NCI-H526 treated with DMSO at 0.1 percent for 48 hours (cell line): ENCODE measurements around the gene MCM8.
A peak's percentile ranks its signal among the peaks of the same experiment; 100 is the strongest.

Source experiments
- DNase-seq: peaks from one replicate; lab custom pipeline; 2025; lab: John Stamatoyannopoulos, UW

Gene MCM8

DNA sequence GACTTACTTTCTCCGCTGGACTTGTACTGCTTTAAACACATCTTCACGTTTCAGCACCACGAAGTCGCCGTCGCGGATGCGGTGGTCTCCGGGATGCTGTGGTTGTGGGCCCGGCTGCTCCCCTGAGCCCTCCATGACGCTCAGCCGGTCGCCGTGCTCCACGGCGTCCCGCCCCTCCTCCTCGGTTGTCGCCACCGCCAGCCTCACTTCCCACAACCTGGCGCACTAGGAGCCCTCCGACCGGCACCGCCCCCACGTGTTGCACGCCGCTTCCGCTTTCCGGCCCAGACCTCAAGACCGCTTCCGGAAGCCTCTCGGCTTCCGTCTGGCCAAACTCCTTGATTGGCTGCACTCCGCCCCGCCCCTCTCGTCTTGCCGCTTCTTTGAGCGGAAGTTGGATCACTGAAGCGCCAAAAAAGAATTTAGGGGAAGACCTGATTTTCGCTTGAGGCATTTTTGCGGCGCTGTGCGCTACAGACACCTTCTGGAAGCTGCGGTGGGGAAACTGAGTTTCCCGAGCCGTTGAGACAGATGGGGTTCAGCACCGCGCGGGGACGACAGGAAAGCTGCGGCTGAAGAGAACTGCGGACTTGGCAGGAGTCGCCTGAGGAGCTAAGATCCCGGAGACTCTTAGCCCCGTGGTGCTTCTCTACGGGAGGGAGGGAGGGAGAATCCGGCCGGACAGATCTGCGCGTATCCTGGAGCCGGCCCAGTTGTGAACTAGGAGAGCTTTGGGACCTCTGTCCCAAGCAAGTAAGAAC, at the start of gene MCM8, which contains the start of gene TRMT6:
MCM8 (plus strand) TSS at position 382 of the 761 bp plus-strand sequence. CDS start 1,364 bp downstream, outside the sequence.
TRMT6 (minus strand) TSS at position 263 of the 761 bp plus-strand sequence; CDS start at position 135, 128 bp downstream.
- DNase-seq: peak; percentile 98

DNA sequence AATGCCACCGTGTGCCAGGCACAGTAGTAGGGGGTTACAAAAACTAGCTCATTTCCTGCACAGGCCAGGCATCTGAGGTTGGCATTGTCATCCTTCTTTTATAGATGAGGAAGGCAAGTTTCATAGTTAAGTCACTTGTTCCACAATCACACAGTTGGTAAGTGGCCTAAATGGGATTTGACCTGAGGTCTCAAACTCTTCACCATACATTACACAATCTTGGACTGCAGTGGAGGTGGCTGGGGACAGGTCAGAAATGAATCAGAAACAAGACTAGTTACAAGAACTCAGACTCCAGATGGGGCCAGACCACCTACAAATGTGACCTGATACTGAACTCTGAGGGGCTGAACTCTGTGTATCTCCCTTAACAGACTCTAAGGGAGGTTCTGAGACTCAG, 49.5 kb upstream of the MCM8 start:
- no peak for DNase-seq

DNA sequence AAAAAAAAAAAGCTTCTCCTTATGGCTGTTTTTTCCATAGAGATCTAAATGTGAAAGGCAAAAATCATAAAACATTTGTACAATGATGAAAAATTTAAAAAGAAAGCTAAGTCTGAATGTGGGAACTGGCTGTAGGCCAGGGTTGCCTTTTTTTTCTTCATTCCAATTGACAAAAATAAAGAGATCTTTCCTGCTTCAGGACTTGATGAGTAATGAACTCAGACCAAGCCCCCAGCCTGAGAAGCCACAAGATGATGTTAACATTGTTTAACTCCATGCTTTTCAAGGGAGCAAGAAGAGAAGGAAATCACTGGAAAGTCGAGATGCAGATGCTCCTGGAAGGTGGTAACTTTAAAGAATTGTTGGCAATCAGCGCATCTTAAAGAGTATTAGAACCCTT, 41.5 kb upstream of the MCM8 start:
- DNase-seq: no peak

GRCh38 chr20:5910186-5910585, 40.3 kb upstream of the MCM8 start:
- DNase-seq: peak; percentile 26

DNA sequence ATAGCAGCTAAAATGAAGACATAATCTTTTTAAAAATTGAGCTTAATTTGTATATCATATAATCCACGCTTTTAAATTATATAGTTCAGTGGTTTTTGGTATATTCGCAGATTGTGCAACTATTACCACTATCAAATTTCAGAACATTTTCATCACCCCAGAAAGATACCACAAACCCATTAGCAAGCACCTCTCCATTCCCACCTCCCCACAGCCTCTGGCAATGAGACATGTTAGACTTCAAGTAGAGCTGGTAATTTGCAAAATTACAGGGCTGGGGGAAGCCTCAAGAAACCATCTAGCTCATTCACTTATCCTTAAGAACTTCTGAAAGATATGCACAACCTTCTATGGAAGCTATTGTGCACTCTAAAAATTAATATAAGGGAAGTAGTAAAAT, 37.3 kb upstream of the MCM8 start:
- no peak for DNase-seq

- no peak for DNase-seq
Observed at GRCh38 chr20:5914859-5915258, 35.6 kb upstream of the MCM8 start.

- no peak for DNase-seq
Observed at GRCh38 chr20:5918856-5919625, 31.4 kb upstream of the MCM8 start.

DNA sequence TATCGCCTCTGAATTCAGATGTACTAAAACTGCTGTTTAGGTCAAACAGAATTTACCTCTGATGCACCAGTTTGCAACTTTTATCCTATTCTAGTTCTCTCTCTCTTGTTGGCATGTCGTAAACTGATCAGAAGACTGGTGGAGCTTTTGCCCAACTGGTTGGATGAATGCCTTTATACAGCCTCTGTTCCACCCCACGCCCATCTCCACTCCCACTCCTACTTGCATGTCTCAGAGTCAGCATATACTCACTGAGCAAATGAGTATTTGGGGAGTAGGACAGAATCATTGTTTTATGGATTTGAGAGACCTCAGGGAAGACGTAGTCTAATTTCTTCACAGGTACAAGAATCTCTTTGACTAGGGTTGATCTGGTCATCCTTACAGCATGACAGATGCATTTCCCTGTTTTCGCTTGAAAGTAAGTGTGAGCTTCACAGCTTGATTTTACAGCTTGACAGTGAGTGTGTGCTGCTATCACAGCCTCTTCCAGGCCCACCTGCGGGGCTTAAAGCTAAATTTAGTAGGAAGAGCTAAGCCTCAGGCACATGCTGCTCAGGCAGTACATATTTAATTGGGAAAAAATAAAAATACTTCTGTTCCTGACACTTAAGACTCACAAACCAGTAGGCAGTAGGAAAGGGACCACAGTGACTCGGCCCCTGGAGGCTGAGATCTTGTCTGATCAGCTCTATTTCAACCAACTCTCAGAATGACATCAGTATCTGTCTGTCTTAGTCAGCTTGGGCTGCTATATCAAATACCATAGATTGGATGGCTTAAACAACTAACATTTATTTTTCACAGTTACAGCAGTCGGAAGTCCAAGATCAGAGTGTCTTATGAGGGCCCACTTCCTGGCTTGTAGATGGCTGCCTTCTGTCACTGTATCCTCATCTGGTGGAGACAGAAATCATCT, 30.6 kb upstream of the MCM8 start:
- DNase-seq: no peak

- DNase-seq: no peak
Observed at GRCh38 chr20:5920581-5920980, 29.9 kb upstream of the MCM8 start.

DNA sequence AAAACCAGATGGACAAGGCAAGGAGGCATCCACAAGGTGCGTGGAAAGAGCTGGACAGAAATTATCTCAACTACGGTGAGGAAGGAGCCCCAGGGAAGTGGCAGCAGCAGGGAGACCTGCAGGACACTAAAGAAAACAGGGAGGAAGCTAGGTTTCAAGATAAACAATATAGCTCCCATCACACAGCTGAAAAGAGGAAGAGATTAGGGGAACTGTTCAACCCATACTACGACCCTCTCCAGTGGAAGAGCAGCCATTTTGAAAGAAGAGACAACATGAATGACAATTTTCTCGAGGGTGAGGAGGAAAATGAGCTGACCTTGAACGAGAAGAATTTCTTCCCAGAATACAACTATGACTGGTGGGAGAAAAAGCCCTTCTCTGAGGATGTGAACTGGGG, 27.0 kb upstream of the MCM8 start:
- no peak for DNase-seq

DNA sequence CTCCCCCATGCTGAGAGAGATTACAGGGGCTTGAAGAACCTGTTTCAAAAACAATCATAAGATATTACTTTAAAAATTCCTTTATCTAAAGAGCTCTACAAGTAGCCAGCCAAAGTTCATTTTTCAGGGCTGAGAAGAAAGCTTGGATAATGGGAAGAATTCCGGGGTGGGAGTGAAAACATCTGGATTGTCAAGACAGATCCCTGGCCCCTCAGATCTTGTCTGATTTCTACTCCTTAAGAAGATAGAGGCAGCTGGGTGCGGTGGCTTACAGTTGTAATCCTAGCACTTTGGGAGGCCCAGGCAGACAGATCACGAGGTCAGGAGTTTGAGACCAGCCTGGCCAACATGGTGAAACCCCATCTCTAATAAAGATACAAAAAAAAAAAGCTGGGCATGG, 24.9 kb upstream of the MCM8 start:
- DNase-seq: no peak

GRCh38 chr20:5927749-5928462, 22.5 kb upstream of the MCM8 start:
- peak; percentile 7 for DNase-seq

- DNase-seq: no peak
Observed at GRCh38 chr20:5928836-5929715, 21.4 kb upstream of the MCM8 start.

GRCh38 chr20:5931411-5931810, 19.0 kb upstream of the MCM8 start:
- no peak for DNase-seq

DNA sequence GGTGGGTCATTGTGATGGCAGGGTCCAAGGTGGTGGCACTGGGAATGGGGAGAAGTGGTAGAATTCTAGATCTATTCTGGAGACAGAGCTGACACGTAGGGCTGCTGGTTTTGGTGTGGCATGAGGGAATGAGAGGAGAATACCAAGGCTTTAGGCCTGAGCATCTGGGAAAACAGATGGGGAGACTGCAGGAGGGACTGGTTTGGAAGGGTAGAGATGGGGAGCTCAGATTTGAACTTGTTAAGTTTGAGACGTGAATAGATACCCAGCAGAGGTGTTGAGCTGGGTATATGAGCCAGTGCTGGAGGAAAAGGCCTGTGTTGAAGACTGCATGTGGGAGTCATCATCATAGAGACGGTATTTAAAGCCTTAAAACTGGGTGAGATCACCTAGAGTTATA, 17.7 kb upstream of the MCM8 start:
- DNase-seq: no peak

- peak; percentile 8 for DNase-seq
Observed at GRCh38 chr20:5933802-5934436, 16.5 kb upstream of the MCM8 start.

DNA sequence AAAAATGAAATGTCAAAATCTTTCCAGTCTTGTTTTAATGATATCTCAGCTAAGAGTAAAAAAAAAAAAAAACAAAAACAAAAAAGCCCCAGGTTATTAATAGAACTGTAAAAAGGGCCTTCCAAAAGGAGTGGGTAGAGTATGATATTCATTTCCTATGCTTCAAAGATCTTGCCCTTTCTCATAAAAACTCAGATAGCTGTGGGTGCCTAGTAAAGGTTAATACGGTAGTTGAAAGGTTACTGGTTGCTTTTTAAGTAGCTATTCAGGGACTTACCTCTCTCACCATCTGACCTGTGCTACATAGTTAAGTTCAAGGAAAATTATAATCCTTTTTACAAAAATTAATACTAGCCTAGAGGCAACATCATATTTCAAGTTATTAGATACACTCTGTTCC, 15.1 kb upstream of the MCM8 start:
- no peak for DNase-seq

GRCh38 chr20:5936238-5936637, 14.2 kb upstream of the MCM8 start:
- no peak for DNase-seq

GRCh38 chr20:5938456-5939029, 11.9 kb upstream of the MCM8 start:
- DNase-seq: no peak

DNA sequence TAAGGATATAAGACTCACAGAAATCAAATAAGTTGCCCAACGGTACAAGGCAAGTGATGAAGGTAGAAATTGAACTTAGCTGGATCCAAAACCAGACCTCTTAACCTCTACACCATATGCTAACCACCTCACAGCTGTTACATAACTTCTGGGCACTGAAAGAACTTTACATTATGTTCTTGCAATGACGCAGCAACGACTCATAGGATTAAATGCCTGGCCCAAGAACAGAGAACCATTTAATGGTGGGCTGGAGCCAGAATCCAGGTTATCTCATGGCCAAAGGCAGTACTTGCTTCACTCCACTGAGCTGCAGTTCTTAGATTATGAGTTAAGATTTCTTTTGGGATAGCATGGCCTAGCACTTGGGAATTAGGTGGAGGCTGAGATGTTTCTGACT, 4.5 kb upstream of the MCM8 start:
- no peak for DNase-seq
